GM18519 (cell line): ENCODE data around the gene P3H4.

Experiments used
- ATAC-seq: cut with Tn5 transposase; IDR thresholded peaks from one replicate; pipeline ENCODE4 v1.9.1; 2021; ENCODE audit warnings: mild to moderate bottlenecking, moderate library complexity; ENCODE audit not compliant: unreplicated experiment, low FRiP score

P3H4 gene

GRCh38 chr17:41773731-41774193 lies 38.0 kb downstream of the P3H4 start:
- ATAC-seq, result no peak

GRCh38 chr17:41773190-41773588 lies 38.6 kb downstream of the P3H4 start:
- no peak for ATAC-seq

GRCh38 chr17:41772586-41773189 lies 39.1 kb downstream of the P3H4 start:
- ATAC-seq, result no peak

GRCh38 chr17:41772218-41772585 lies 39.5 kb downstream of the P3H4 start:
- no peak for ATAC-seq

GRCh38 chr17:41771389-41772206 lies 40.2 kb downstream of the P3H4 start:
- no peak for ATAC-seq

GRCh38 chr17:41769985-41770384 lies 41.8 kb downstream of the P3H4 start:
- ATAC-seq, result no peak

- no peak for ATAC-seq
These were observed 42.3 kb downstream of the P3H4 start for GRCh38 chr17:41769346-41769862.

- ATAC-seq, result no peak
These were observed 43.0 kb downstream of the P3H4 start for GRCh38 chr17:41768682-41769288.

GRCh38 chr17:41767324-41768042 lies 44.3 kb downstream of the P3H4 start:
- no peak for ATAC-seq

- no peak for ATAC-seq
These were observed 45.6 kb downstream of the P3H4 start for GRCh38 chr17:41766135-41766534.

GRCh38 chr17:41763327-41763726 lies 48.4 kb downstream of the P3H4 start:
- no peak for ATAC-seq

GRCh38 chr17:41762841-41763240 lies 48.9 kb downstream of the P3H4 start:
- ATAC-seq, result no peak

- no peak for ATAC-seq
These were observed 49.4 kb downstream of the P3H4 start for GRCh38 chr17:41762391-41762790.

GRCh38 chr17:41760878-41761277 lies 50.9 kb downstream of the P3H4 start:
- ATAC-seq, result no peak

GRCh38 chr17:41758601-41759000 lies 53.1 kb downstream of the P3H4 start:
- ATAC-seq, result no peak

GRCh38 chr17:41754066-41754465 lies 57.7 kb downstream of the P3H4 start:
- ATAC-seq, result no peak
